Activated T-helper 17 cell treated with anti-CD3 and anti-CD28 coated beads, Interleukin-2, amount 50 U/mL, for 72 hours (primary cell): ENCODE results near the gene TRAP1. TPM values are rescaled to one million over a fixed set of nuclear protein-coding genes. Genes with fewer than 3 reads are reported as not detected.
"Not testable (repeated sequence)": the region's sequence is repeated elsewhere in the genome, so short reads cannot be mapped to it uniquely, and the experiment has no call there.

ENCODE experiments used
- ATAC-seq: fragments of 150-1000 bp; cut with Tn5 transposase; replicated peaks from 2 replicates; pipeline ENCODE4 v1.10.0; 2021; ENCODE audit warnings: mild to moderate bottlenecking, moderate library complexity
- H3K27ac Mint-ChIP-seq: one replicate; pipeline ENCODE4 v1.8.0; 2022; ENCODE audit warnings: mixed read lengths
- H3K27me3 Mint-ChIP-seq: one replicate; pipeline ENCODE4 v1.8.0; 2022; ENCODE audit warnings: mixed read lengths
- H3K36me3 Mint-ChIP-seq: one replicate; pipeline ENCODE4 v1.8.0; 2022; ENCODE audit warnings: low read depth, mild to moderate bottlenecking, mixed read lengths
- H3K4me1 Mint-ChIP-seq: one replicate; pipeline ENCODE4 v1.8.0; 2022; ENCODE audit warnings: mixed read lengths
- H3K4me3 Mint-ChIP-seq: one replicate; pipeline ENCODE4 v1.8.0; 2022; ENCODE audit warnings: mild to moderate bottlenecking, mixed read lengths
- H3K9me3 Mint-ChIP-seq: one replicate; pipeline ENCODE4 v1.8.0; 2022; ENCODE audit warnings: mixed read lengths
- total RNA-seq, 2 donors: library from RNA; stranded (reverse); gene quantifications; one replicate each; pipeline ENCODE4 v1.2.3, GENCODE V29; 2022

TRAP1 gene
- total RNA-seq, 2 donors from 2014 or later: 124 to 238 TPM

GRCh38 chr16:3664187-3664896 lies 53.0 kb downstream of the TRAP1 start:
- Mint-ChIP-seq H3K4me3 (no peak overlapping the region), H3K9me3 (no peaks in the 10 kb centered on the region), H3K4me1 (peaks cover 8% of the 10 kb centered on the region), H3K27me3 (no peaks in the 10 kb centered on the region), H3K27ac (no peak overlapping the region), H3K36me3 (peaks cover 93% of the 10 kb centered on the region)
- no peak for ATAC-seq

GRCh38 chr16:3662601-3663000 lies 54.7 kb downstream of the TRAP1 start:
- Mint-ChIP-seq H3K27ac (no peak overlapping the region), H3K4me1 (peaks cover 14% of the 10 kb centered on the region), H3K4me3 (no peak overlapping the region), H3K9me3 (no peaks in the 10 kb centered on the region), H3K27me3 (no peaks in the 10 kb centered on the region), H3K36me3 (peaks cover 96% of the 10 kb centered on the region)
- no peak for ATAC-seq

GRCh38 chr16:3661922-3662321 lies 55.4 kb downstream of the TRAP1 start:
- Mint-ChIP-seq H3K36me3 (peaks cover 99% of the 10 kb centered on the region), H3K4me1 (peaks cover 19% of the 10 kb centered on the region), H3K9me3 (no peaks in the 10 kb centered on the region), H3K4me3 (no peak overlapping the region), H3K27me3 (no peaks in the 10 kb centered on the region), H3K27ac (no peak overlapping the region)
- ATAC-seq: no peak

GRCh38 chr16:3661311-3661710 lies 56.0 kb downstream of the TRAP1 start:
- Mint-ChIP-seq H3K4me1 (peaks cover 21% of the 10 kb centered on the region), H3K9me3 (no peaks in the 10 kb centered on the region), H3K27ac (peak overlapping the region; percentile 71), H3K36me3 (peaks cover 97% of the 10 kb centered on the region), H3K27me3 (no peaks in the 10 kb centered on the region), H3K4me3 (no peak overlapping the region)
- no peak for ATAC-seq

- Mint-ChIP-seq H3K36me3 (peaks cover 79% of the 10 kb centered on the region), H3K27ac (peak overlapping the region; percentile 61), H3K4me1 (peaks cover 15% of the 10 kb centered on the region), H3K27me3 (no peaks in the 10 kb centered on the region), H3K9me3 (no peaks in the 10 kb centered on the region), H3K4me3 (no peak overlapping the region)
- no peak for ATAC-seq
Measured at GRCh38 chr16:3659251-3659650, 58.1 kb downstream of the TRAP1 start.

- Mint-ChIP-seq H3K9me3 (no peaks in the 10 kb centered on the region), H3K27ac (peak overlapping the region; percentile 78), H3K4me1 (peaks cover 15% of the 10 kb centered on the region), H3K4me3 (no peak overlapping the region), H3K36me3 (peaks cover 66% of the 10 kb centered on the region), H3K27me3 (no peaks in the 10 kb centered on the region)
- peak; percentile 82 for ATAC-seq
Measured at GRCh38 chr16:3656491-3657468, 60.5 kb downstream of the TRAP1 start.

- ATAC-seq, H3K27ac Mint-ChIP-seq, H3K9me3 Mint-ChIP-seq, H3K27me3 Mint-ChIP-seq, H3K4me3 Mint-ChIP-seq: not testable (repeated sequence)
- Mint-ChIP-seq H3K4me1 (peaks cover 15% of the 10 kb centered on the region), H3K36me3 (peaks cover 64% of the 10 kb centered on the region)
Measured at GRCh38 chr16:3656160-3656490, 61.2 kb downstream of the TRAP1 start.

GRCh38 chr16:3655396-3656159 lies 61.7 kb downstream of the TRAP1 start:
- Mint-ChIP-seq H3K36me3 (peaks cover 59% of the 10 kb centered on the region), H3K27me3 (no peaks in the 10 kb centered on the region), H3K4me3 (no peak overlapping the region), H3K9me3 (no peaks in the 10 kb centered on the region), H3K4me1 (peaks cover 15% of the 10 kb centered on the region), H3K27ac (no peak overlapping the region)
- no peak for ATAC-seq

GRCh38 chr16:3655030-3655395 lies 62.3 kb downstream of the TRAP1 start:
- H3K27ac Mint-ChIP-seq: no peak overlapping the region
- peaks cover 15% of the 10 kb centered on the region for H3K4me1 Mint-ChIP-seq

GRCh38 chr16:3654249-3654991 lies 62.9 kb downstream of the TRAP1 start, which contains the start of gene DNASE1:
TSS of gene DNASE1 (plus strand) at chr16:3654691. CDS start at chr16:3655374, 683 bp downstream.
- Mint-ChIP-seq H3K4me1 (peaks cover 14% of the 10 kb centered on the region), H3K27me3 (no peaks in the 10 kb centered on the region), H3K4me3 (no peak within 1 kb of the TSS), H3K9me3 (no peaks in the 10 kb centered on the region), H3K27ac (no peak within 1 kb of the TSS), H3K36me3 (peaks cover 47% of the 10 kb centered on the region)
- peak; percentile 76 for ATAC-seq

More at GRCh38 chr16:3655030-3655395, 62.3 kb downstream of the TRAP1 start:
- Mint-ChIP-seq H3K4me3 (no peak overlapping the region), H3K27me3 (no peaks in the 10 kb centered on the region), H3K36me3 (peaks cover 53% of the 10 kb centered on the region), H3K9me3 (no peaks in the 10 kb centered on the region)
- ATAC-seq: no peak

GRCh38 chr16:3652373-3653195 lies 64.7 kb downstream of the TRAP1 start:
- H3K4me1 Mint-ChIP-seq: peaks cover 7% of the 10 kb centered on the region
- H3K9me3 Mint-ChIP-seq: no peaks in the 10 kb centered on the region
- H3K27me3 Mint-ChIP-seq: no peaks in the 10 kb centered on the region
- no peak overlapping the region for H3K4me3 Mint-ChIP-seq
- ATAC-seq: no peak
- H3K27ac Mint-ChIP-seq: no peak overlapping the region
- peaks cover 29% of the 10 kb centered on the region for H3K36me3 Mint-ChIP-seq

- no peaks in the 10 kb centered on the region for H3K4me1 Mint-ChIP-seq
- no peaks in the 10 kb centered on the region for H3K9me3 Mint-ChIP-seq
- H3K36me3 Mint-ChIP-seq: peaks cover 20% of the 10 kb centered on the region
- peak overlapping the region; percentile 30 for H3K27ac Mint-ChIP-seq
- H3K4me3 Mint-ChIP-seq: no peak overlapping the region
- H3K27me3 Mint-ChIP-seq: no peaks in the 10 kb centered on the region
- ATAC-seq: no peak
Measured at GRCh38 chr16:3651461-3652372, 65.6 kb downstream of the TRAP1 start.
